ENCODE results near the gene EPGN.

EPGN gene

GRCh38 chr4:74353858-74354257 is 45.6 kb downstream of the EPGN start:
- TF ChIP-seq CTCF (conservative IDR thresholded peaks at IDR 0.05; ENCODE audit: low read depth, low read length) = no peak

DNA sequence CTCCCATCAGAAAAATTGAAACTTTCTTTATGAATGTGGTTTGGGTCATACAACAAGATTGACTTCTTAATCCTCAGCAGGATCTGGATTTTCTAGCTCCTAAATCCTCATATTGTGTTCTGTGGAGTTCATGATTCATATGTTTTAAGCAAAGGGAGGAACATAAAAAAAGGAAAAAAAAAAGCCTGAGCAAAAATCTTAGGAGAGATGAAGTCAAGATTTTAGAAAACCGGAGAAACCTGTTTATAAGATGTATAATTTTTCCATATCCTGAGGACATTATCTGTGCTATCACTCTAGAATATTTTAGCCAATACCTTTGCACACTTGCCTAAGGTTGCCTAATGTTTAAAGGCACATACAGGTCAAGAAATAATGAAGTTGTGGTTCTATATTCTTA is 49.7 kb downstream of the EPGN start:
- TF ChIP-seq CTCF (conservative IDR thresholded peaks at IDR 0.05; ENCODE audit: low read depth, low read length) = no peak
- no peak overlapping the region for H3K4me3 ChIP-seq (ENCODE audit: low read length)
- no peak for DNase-seq (ENCODE audit: low read depth)

More at GRCh38 chr4:74353858-74354257, 45.6 kb downstream of the EPGN start:
- DNase-seq (ENCODE audit: low read depth) = no peak
- no peak overlapping the region for H3K4me3 ChIP-seq (ENCODE audit: low read length)

- no peak for DNase-seq (ENCODE audit: low read depth)
- H3K4me3 ChIP-seq (ENCODE audit: low read length) = no peak overlapping the region
- TF ChIP-seq CTCF (conservative IDR thresholded peaks at IDR 0.05; ENCODE audit: low read depth, low read length) = no peak
Measured at GRCh38 chr4:74361671-74362070, 53.4 kb downstream of the EPGN start.

DNA sequence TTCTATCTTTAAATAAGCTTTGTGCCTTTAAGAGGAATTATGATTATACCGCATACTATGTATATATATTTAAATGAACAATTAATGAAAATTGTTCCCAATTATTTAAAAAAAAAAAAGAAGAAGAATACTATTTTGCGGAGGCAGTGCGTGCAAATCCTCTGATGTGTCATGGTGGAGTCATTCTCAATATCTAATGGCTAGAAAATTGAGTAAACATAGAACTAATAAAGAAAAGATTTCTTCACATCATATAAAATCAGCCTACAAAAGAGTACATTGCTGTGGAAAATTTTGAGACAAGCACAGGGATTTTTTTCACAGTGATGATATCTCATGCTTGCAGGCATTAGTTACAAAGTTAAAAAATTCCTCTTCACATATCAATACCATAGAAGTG is 54.1 kb downstream of the EPGN start:
- H3K4me3 ChIP-seq (ENCODE audit: low read length) = no peak overlapping the region
- no peak for TF ChIP-seq CTCF (conservative IDR thresholded peaks at IDR 0.05; ENCODE audit: low read depth, low read length)
- DNase-seq (ENCODE audit: low read depth) = no peak

DNA sequence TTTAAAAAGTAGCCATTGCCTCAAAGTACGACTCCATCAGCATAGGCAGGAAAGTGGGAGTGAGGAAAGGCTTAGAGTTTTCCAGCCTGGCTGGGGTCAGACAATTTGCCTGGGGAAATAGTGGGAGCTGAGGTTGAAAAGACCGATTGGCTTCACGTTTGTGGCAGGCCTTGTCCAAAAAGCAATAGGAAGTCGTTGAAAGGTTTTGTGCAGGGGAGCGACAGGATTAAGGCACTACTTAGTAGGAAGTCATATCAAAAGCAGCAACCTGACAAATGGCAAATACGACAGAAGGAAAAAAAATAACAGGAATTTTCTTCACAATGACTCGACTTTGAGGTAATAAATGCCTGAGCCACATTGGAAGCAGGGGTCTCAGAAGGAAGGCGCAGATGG is 56.0 kb downstream of the EPGN start:
- DNase-seq (ENCODE audit: low read depth) = no peak
- H3K4me3 ChIP-seq (ENCODE audit: low read length) = no peak overlapping the region
- no peak for TF ChIP-seq CTCF (conservative IDR thresholded peaks at IDR 0.05; ENCODE audit: low read depth, low read length)

DNA sequence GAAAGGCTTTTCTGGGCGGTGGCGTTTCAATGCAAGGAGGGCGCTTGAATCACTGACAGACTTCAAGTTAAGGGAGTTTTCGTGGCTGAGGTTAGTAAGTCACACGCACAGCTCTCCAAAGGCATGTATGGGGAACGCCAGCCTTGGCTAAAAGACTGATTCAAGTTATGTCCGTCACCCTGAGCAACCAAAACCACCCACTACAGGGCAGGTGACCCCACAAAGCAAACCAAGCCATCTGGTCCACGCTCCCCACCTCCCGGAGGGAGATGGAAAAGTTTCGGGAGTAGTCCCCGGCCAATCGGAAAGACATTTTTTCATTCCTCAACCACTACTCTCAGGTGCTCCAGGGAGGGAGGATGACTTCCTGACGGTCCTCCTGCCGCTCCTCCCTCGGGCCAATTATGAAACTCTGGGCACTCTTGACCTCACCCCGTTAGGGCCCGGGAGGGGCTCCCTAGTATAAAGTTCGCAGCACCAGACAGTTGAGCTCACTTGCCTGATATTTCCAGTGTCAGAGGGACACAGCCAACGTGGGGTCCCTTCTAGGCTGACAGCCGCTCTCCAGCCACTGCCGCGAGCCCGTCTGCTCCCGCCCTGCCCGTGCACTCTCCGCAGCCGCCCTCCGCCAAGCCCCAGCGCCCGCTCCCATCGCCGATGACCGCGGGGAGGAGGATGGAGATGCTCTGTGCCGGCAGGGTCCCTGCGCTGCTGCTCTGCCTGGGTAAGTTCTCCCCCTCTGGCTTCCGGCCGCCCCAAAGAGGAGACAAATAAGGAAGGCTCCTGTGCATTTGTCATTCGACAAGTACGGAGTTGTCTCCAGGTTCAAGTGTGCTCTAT is 56.6 kb downstream of the EPGN start, which contains the start of gene EREG:
TSS of gene EREG (plus strand) at position 494 of the 840 bp plus-strand sequence. CDS start at position 658, 164 bp downstream.
- H3K4me3 ChIP-seq (ENCODE audit: low read length) = peak within 1 kb of the TSS; percentile 55
- TF ChIP-seq CTCF (conservative IDR thresholded peaks at IDR 0.05; ENCODE audit: low read depth, low read length) = no peak
- no peak for DNase-seq (ENCODE audit: low read depth)

DNA sequence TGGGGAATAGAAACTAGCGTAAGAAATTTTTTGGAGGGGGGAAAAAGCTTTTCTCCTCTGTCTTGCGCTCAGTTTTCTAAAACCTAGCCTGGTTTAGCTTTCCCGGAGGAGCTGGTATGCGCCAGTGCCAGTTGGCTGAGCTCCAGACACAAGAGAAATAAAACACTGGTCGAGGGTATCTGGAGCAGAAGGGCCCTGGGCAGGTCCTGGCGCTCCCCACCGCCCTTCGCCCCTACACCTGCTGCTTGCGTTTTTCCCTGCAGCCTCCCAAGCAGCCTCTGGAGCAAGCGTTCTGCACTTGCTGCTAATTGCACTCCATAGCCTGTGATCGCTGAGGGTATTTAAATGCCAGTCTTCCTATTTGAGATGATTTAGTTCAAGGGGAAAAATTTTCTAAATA is 57.5 kb downstream of the EPGN start:
- TF ChIP-seq CTCF (conservative IDR thresholded peaks at IDR 0.05; ENCODE audit: low read depth, low read length) = no peak
- peak overlapping the region; percentile 55 for H3K4me3 ChIP-seq (ENCODE audit: low read length)
- no peak for DNase-seq (ENCODE audit: low read depth)
